GM12878 (cell line): ENCODE data around the gene CENPF. TPM values are rescaled to one million over a fixed set of nuclear protein-coding genes. Genes with fewer than 3 reads are reported as not detected.
"Not testable (repeated sequence)": the region's sequence is repeated elsewhere in the genome, so short reads cannot be mapped to it uniquely, and the experiment has no call there.

ENCODE experiments used
- ATAC-seq: fragments of 200-7000 bp; cut with Tn5 transposase; 3 replicates; pipeline ENCODE4 v1.9.1; 2020; ENCODE audit warnings: mild to moderate bottlenecking, moderate library complexity
- BruUV-seq: library from RNA; stranded (reverse); fragments of 400-500 nt; replicated peaks from 2 replicates; lab custom pipeline; 2021; lab: Mats Ljungman, UMichigan
- CTCF ChIA-PET: fragments of 300-600 bp; sonication (Branson Sonifier 250); formaldehyde crosslinking; extraction: SDS; loops from one replicate; lab custom pipeline; 2021; ENCODE audit warnings: inconsistent platforms; lab: Yijun Ruan, JAX
- POLR2A ChIA-PET: fragments of 350-600 bp; formaldehyde crosslinking; extraction: SDS; loops from one replicate; lab custom pipeline; 2021; ENCODE audit warnings: inconsistent platforms; lab: Charles Lee
- RAD21 ChIA-PET: fragments of 300-600 bp; sonication (Branson Sonifier 250); formaldehyde crosslinking; loops from one replicate; lab custom pipeline; 2023; ENCODE audit warnings: antibody characterized with exemption; ENCODE audit not compliant: unreplicated experiment; lab: Charles Lee
- SMC1A ChIA-PET: fragments of 300-600 bp; sonication (Branson Sonifier 250); formaldehyde crosslinking; loops from one replicate; lab custom pipeline; 2023; ENCODE audit not compliant: unreplicated experiment, uncharacterized antibody; lab: Charles Lee
- DNase-seq: peaks from one replicate; pipeline ENCODE4 v3.0.0-alpha.2; 2011; ENCODE audit warnings: low read depth, low spot score
- FAIRE-seq: peaks from 3 replicates; lab custom pipeline; 2011; peaks lifted over from hg19 to GRCh38; lab: Jason Lieb, UNC
- H2AFZ ChIP-seq: 2 replicates; pipeline ENCODE4 v1.6.0; 2011; ENCODE audit warnings: low read depth, low read length, control low read depth; ENCODE audit not compliant: control insufficient read depth
- H3K27ac ChIP-seq: 2 replicates; pipeline ENCODE4 v1.5.1; 2011; ENCODE audit warnings: control low read depth; ENCODE audit not compliant: control insufficient read depth, insufficient read depth
- H3K27me3 ChIP-seq, 2 experiments: replicated peaks in 1 of 2; 2 replicates each; pipeline versions ENCODE4 v1.6.0 to v1.6.1; 2011; ENCODE audit warnings: low read length in 1 of 2; ENCODE audit not compliant: control insufficient read depth in 2 of 2, insufficient read depth in 2 of 2
- H3K36me3 ChIP-seq, 2 experiments: 2 replicates each; pipeline ENCODE4 v1.5.1; 2011; ENCODE audit warnings: low read length in 1 of 2; ENCODE audit not compliant: control insufficient read depth in 2 of 2, insufficient read depth in 2 of 2
- H3K4me1 ChIP-seq: 2 replicates; pipeline ENCODE4 v1.6.1; 2011; ENCODE audit warnings: mild to moderate bottlenecking, low read length, moderate library complexity, mixed read lengths; ENCODE audit not compliant: control insufficient read depth, insufficient read depth
- H3K4me2 ChIP-seq: 2 replicates; pipeline ENCODE4 v1.6.0; 2011; ENCODE audit warnings: control low read depth; ENCODE audit not compliant: control insufficient read depth, insufficient read depth
- H3K4me3 ChIP-seq: fragments of 200-600 bp; sonication (generic); 2 replicates; pipeline ENCODE4 v1.5.1; 2016
- H3K79me2 ChIP-seq: 2 replicates; pipeline ENCODE4 v1.6.0; 2011; ENCODE audit warnings: low read length; ENCODE audit not compliant: control insufficient read depth, insufficient read depth
- H3K9ac ChIP-seq: 2 replicates; pipeline ENCODE4 v1.8.0; 2011; ENCODE audit warnings: low read length, control low read depth, mixed read lengths; ENCODE audit not compliant: control insufficient read depth, insufficient read depth
- H3K9me3 ChIP-seq: replicated peaks from 3 replicates; pipeline ENCODE4 v1.5.1; 2011; ENCODE audit warnings: mild to moderate bottlenecking, low read length; ENCODE audit not compliant: control insufficient read depth, insufficient read depth
- H4K20me1 ChIP-seq: 2 replicates; pipeline ENCODE4 v1.6.0; 2011; ENCODE audit not compliant: control insufficient read depth, insufficient read depth
- TARDBP ChIP-seq: IDR thresholded peaks from 2 replicates; pipeline ENCODE4 v1.6.1; 2016; ENCODE audit warnings: borderline replicate concordance
- WGBS: methylation state at CpG from one replicate; pipeline ENCODE4 v1.1.6; 2016; ENCODE audit warnings: low lambda C conversion rate; ENCODE audit not compliant: insufficient replicate concordance, insufficient coverage; ENCODE audit errors: missing lambda C conversion rate; 5-methylcytosine and 5-hydroxymethylcytosine counted together
- in situ Hi-C: fragments of 300-500 bp; cut with MboI; formaldehyde crosslinking; loops from 9 replicates; pipeline ENCODE4 v1.14.3; 2018; ENCODE audit warnings: mixed read lengths
- intact Hi-C: fragments of 100-400 bp; cut with micrococcal nuclease; formaldehyde crosslinking; loops from one replicate; pipeline ENCODE4 v1.14.2; 2022; ENCODE audit not compliant: unreplicated experiment
- polyA plus RNA-seq, 11 experiments: library from polyadenylated mRNA; depleted of rRNA in 4 of 11; unstranded in 6 of 11; stranded (reverse) in 5 of 11; fragments of >200 nt; fragmentation: Nextera tagmentation in 4 of 11; fragmentation: Illumina TruSeq in 1 of 11; extraction: Ambion mirVana in 4 of 11; extraction: Trizol in 1 of 11; gene quantifications; 1 replicate in 1 of 11; 2 replicates in 10 of 11; pipeline versions ENCODE4 v1.2.1 to v1.2.3, GENCODE V29; 2011 to 2016; ENCODE audit warnings: inconsistent platforms in 2 of 11, missing spikeins in 2 of 11, low read depth in 1 of 11
- total RNA-seq, 4 experiments: library from RNA; depleted of rRNA in 3 of 4; stranded (reverse); fragments of >200 nt in 3 of 4; fragmentation: Illumina TruSeq in 1 of 4; extraction: Trizol in 1 of 4; gene quantifications; 2 replicates each; pipeline versions ENCODE4 v1.2.1 to v1.2.3, GENCODE V29; 2013 to 2021
- TF ChIP-seq, protein P1 (sequence below): IDR thresholded peaks from 2 replicates; pipeline ENCODE4 v1.6.1; 2012; ENCODE audit warnings: low read length, inconsistent platforms

CENPF gene
- total and polyA plus RNA-seq, 10 of the 15 experiments (the other 5 are each of a cell fraction or from before 2014, with no cell fraction given) = 26.0 to 132 (median 70.5) TPM

DNA sequence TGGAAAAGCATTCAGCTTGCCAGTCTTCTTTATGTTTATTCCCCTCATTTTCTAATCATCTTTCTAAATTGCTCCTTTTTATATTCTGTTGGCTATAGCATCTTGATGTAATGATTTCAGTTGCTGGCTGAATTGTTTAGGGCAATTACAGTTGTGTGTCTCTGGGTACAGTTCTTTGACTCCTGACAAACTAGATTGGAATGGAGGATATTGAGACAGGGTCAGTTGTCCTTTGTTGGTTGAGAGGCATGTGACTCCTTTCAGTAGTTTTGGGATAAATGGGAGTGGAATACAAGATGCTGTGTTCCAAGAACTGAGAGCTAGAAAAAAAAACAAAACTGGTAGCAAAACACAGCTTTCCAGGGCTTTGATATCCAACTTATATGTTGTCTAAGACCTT, 1.5 kb downstream of the CENPF start (continued):
- TF ChIP-seq, protein P1, sequence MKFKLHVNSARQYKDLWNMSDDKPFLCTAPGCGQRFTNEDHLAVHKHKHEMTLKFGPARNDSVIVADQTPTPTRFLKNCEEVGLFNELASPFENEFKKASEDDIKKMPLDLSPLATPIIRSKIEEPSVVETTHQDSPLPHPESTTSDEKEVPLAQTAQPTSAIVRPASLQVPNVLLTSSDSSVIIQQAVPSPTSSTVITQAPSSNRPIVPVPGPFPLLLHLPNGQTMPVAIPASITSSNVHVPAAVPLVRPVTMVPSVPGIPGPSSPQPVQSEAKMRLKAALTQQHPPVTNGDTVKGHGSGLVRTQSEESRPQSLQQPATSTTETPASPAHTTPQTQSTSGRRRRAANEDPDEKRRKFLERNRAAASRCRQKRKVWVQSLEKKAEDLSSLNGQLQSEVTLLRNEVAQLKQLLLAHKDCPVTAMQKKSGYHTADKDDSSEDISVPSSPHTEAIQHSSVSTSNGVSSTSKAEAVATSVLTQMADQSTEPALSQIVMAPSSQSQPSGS = no peak
- TF ChIP-seq TARDBP = no peak

DNA sequence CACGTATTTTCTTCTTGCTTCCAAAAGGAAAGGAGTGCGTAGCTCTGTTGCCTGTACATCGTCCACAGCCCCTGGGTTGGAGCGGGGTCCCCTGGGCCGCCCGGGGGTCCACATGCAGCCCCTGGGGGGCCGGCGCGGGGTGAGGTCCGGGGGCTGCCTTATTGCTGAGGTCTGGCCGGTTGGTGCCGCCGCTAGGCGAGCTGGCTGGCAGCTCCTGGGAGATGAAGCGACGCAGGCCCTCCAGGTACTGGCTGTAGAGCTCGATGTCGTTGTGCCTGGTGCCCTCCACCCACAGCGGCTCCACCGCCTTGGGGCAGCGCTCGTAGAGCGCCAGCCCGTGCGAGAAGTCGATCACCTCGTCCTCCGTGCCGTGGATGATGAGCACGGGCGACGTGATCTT, 2.5 kb downstream of the CENPF start:
- H3K27me3 ChIP-seq, H3K9ac ChIP-seq, H3K27ac ChIP-seq, H3K4me1 ChIP-seq, H2AFZ ChIP-seq, intact Hi-C loops, H4K20me1 ChIP-seq, H3K9me3 ChIP-seq, BruUV-seq, H3K36me3 ChIP-seq, in situ Hi-C loops, DNase-seq, H3K4me2 ChIP-seq, ATAC-seq, FAIRE-seq, H3K4me3 ChIP-seq: not testable (repeated sequence)
- peaks cover 34% of the 10 kb centered on the region for H3K79me2 ChIP-seq
- SMC1A ChIA-PET = interaction anchor here (0.9 to 2.1 kb wide), 4 partner anchors 13 to 275 kb away, joined by 3 to 9 read pairs (median 4); no protein-coding TSS in a partner anchor
- over 99% methylated on average over 31 of the region's 32 CpGs for WGBS
- RAD21 ChIA-PET = interaction anchor here (1.2 to 1.6 kb wide), 2 partner anchors 272 to 273 kb away, joined by 4 to 5 read pairs; no protein-coding TSS in a partner anchor
- POLR2A ChIA-PET = interaction anchor here (1.2 kb wide), 1 partner anchor 24 kb away, joined by 3 read pairs; no protein-coding TSS in a partner anchor
- CTCF ChIA-PET = interaction anchor here (1.1 to 1.6 kb wide), 4 partner anchors 10 to 333 kb away, joined by 3 to 5 read pairs (median 4); no protein-coding TSS in a partner anchor

DNA sequence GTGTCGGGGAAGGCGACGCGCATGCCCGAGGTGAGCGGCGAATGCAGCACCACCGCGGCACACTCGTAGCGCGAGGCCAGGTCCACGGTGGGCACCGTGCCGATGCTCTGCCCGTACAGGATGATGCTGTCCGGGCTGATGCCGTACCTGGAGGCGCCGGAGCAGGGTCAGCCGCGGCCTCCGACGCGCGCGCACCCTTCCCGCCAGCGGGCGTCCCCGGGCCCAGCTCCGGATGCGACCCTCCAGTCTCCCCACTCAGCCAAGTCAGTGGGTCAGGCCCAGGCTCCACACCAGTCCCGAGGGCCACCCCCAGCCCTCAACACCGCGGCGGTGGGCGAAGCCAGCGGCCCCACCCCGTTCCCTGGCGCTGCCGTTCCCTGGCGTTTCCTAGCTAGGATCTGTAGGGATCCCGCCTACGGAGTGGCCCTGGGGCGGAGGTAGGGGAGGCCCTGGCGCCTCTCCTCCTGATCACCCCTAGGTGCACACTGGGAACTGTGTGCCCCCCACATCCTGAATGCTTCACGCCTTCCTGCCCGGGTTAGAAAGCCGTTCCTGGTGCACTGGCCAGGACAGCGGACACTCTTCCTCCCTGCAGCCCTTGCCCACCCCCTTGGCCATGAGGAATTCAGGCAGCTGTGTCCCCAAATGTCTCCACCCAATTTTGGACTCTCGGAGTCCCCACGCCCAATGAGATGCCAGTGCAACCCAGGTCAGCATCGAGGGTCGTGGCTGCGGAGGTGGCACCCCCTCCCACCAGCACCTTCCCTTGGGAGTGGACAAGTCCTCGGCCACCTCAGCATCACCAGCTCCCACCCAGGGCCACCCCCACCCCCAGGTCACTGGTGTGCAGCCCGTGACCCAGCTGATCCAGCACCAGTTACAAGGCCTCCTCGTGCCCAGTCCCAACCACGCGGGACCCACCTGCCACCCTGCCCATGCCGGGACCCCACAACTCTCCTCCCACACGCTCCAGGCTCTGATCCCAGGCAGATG, 3.2 kb downstream of the CENPF start:
- H3K9me3 ChIP-seq, in situ Hi-C loops, ATAC-seq, H3K27me3 ChIP-seq, H3K4me3 ChIP-seq, BruUV-seq, H3K4me2 ChIP-seq, FAIRE-seq, CTCF ChIA-PET, H3K4me1 ChIP-seq, SMC1A ChIA-PET, POLR2A ChIA-PET, H4K20me1 ChIP-seq, H3K36me3 ChIP-seq, H3K27ac ChIP-seq, H2AFZ ChIP-seq, H3K9ac ChIP-seq, intact Hi-C loops, DNase-seq: not testable (repeated sequence)
- RAD21 ChIA-PET = interaction anchor here (1.6 kb wide), 1 partner anchor 273 kb away, joined by 4 read pairs; no protein-coding TSS in a partner anchor
- H3K79me2 ChIP-seq = peaks cover 41% of the 10 kb centered on the region
- WGBS = 96% methylated on average over 24 of the region's 63 CpGs
